Stimulated activated CD8-positive, alpha-beta memory T cell treated with anti-CD3 and anti-CD28 coated beads, Interleukin-12 subunit alpha, Interleukin-12 subunit beta, amount 100 ng/mL, for 24 hours (primary cell): ENCODE results near the gene NDUFS7.
"Not testable (repeated sequence)": the region's sequence is repeated elsewhere in the genome, so short reads cannot be mapped to it uniquely, and the experiment has no call there.

ENCODE experiments used
- DNase-seq: peaks from one replicate; pipeline ENCODE4 v3.0.0-alpha.2; 2020; ENCODE audit errors: extremely low read depth

The NDUFS7 gene

GRCh38 chr19:1432507-1432887 lies 48.8 kb downstream of the NDUFS7 start:
- no peak for DNase-seq

GRCh38 chr19:1433119-1434039 lies 49.7 kb downstream of the NDUFS7 start:
- no peak for DNase-seq

GRCh38 chr19:1434040-1434366 lies 50.3 kb downstream of the NDUFS7 start:
- DNase-seq, result no peak

- no peak for DNase-seq
Measured at GRCh38 chr19:1434577-1435060, 50.9 kb downstream of the NDUFS7 start.

GRCh38 chr19:1435378-1435989 lies 51.8 kb downstream of the NDUFS7 start:
- DNase-seq, result no peak

- DNase-seq, result no peak
Measured at GRCh38 chr19:1437609-1438008, 53.9 kb downstream of the NDUFS7 start.

- peak; percentile 91 for DNase-seq
Measured at GRCh38 chr19:1438035-1438932, 54.6 kb downstream of the NDUFS7 start, which contains the start of gene RPS15. RPS15 (plus strand) TSS chr19:1438396; CDS start chr19:1438426, 30 bp downstream.

- DNase-seq, result no peak
Measured at GRCh38 chr19:1438933-1439354, 55.2 kb downstream of the NDUFS7 start.

GRCh38 chr19:1439525-1440417 lies 56.1 kb downstream of the NDUFS7 start:
- not testable (repeated sequence) for DNase-seq

- DNase-seq, result no peak
Measured at GRCh38 chr19:1440418-1440801, 56.7 kb downstream of the NDUFS7 start.

- no peak for DNase-seq
Measured at GRCh38 chr19:1441022-1441426, 57.3 kb downstream of the NDUFS7 start.

- DNase-seq, result no peak
Measured at GRCh38 chr19:1441677-1442438, 58.2 kb downstream of the NDUFS7 start.
